CD4-positive, alpha-beta T cell treated with Interleukin-4 for 4 hours (primary cell): ENCODE results near the gene ATP13A2.
A peak's percentile ranks its signal among the peaks of the same experiment; 100 is the strongest.
"Not testable (repeated sequence)": the region's sequence is repeated elsewhere in the genome, so short reads cannot be mapped to it uniquely, and the experiment has no call there.

Experiments used
- DNase-seq: peaks from one replicate; pipeline ENCODE4 v3.0.0-alpha.2; 2020

The ATP13A2 gene

DNA sequence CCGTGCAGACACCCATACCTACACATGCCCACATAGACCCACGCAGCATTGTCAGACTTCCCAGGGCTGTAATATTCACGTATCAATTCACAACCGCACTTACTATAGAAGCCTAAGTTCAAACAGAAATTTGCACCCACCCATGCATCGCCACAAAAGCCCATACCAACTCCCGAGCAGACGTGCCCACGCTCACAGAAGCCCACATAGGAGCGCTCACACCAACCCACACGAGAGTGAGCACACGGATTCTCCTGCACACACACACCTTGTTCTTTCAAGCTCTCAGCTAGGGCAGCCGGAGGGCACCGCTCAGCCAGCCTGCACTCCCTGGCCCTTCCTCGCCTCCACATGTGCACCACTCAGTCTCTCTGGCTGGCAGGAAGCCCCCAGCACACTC is 35.9 kb downstream of the ATP13A2 start:
- no peak for DNase-seq

- DNase-seq = no peak
Measured at GRCh38 chr1:16975211-16975610, 36.5 kb downstream of the ATP13A2 start.

- no peak for DNase-seq
Measured at GRCh38 chr1:16973215-16973614, 38.5 kb downstream of the ATP13A2 start.

DNA sequence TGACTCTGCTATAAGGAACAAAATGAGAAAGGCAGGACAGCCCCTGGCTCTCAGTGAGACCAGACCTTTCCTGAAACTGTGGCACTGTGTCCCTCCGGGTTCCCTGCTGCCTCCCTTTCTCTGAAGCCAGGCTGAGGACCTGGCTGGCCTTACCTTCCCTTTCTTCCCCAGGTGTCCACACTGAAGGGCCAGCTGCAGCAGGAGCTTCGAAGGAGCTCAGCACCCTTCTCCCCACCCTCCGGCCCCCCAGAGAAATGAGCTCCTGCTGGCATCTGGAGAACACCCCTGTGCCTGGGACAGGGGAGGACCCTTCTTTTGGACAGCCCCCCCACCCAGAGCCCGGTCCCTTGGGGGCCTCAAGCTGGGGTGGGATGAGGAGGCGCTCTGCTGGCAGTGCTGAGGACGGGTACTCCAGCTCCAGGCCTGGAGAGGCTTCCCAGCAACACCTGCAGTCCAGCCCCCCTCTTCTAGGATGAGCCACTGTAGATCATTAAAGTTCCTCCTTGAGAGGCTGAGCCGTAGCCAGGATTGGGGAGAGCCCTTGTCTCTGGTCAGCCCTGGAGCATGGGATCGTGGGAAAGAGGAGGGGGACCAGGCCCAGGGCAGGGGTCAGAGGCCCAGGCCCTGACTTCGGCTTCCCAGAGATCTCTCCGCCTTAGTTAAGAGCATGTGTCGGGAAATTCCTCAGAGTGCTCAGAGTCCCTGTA is 39.4 kb downstream of the ATP13A2 start:
- DNase-seq = no peak

GRCh38 chr1:16971341-16972188 is 40.2 kb downstream of the ATP13A2 start:
- no peak for DNase-seq

- no peak for DNase-seq
Measured at GRCh38 chr1:16970132-16970910, 41.4 kb downstream of the ATP13A2 start.

DNA sequence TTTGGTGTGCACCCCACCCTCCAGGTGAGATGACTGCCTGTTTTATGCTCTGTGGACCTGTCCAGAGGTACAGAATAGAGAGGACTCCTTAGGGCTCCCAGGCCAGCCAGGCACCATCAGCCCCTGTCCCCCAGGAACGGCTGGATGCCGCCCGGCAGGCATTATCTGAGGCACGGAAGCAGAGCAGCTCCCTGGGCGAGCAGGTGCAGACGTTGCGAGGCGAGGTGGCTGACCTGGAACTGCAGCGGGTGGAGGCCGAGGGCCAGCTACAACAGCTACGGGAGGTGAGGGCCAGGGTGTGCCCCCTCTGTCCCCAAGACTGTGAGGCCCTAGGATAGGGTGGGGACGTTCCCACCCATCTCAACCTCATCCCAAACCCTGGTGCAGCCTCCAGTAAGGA is 42.1 kb downstream of the ATP13A2 start:
- DNase-seq = no peak

GRCh38 chr1:16969057-16969611 is 42.6 kb downstream of the ATP13A2 start:
- no peak for DNase-seq

GRCh38 chr1:16968372-16968771 is 43.4 kb downstream of the ATP13A2 start:
- DNase-seq = no peak

- no peak for DNase-seq
Measured at GRCh38 chr1:16967962-16968361, 43.8 kb downstream of the ATP13A2 start.

DNA sequence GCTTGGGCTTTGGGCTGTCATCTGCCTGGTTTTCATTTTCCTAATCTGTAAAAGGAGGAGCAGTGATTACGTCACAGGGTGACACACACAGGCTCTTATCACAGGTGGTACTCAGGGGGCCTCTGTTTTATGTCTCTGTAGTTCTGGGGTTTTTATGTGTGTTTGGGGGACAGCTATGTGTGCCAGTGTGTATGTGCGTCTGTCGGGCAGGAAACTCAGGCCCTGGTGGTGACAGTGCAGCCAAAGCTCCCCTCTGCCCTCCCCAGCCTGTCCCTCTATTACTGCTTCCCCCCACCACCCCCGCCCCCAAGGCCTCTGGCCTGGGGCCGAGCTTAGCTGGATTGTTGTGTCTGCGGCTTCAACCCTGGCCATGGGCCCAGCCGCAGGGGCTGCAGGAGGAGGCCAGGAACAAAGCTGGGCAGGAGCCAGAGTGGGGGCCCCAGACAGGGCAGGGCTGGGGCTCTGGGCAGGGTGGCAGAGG is 44.6 kb downstream of the ATP13A2 start:
- DNase-seq = no peak

GRCh38 chr1:16966282-16966681 is 45.4 kb downstream of the ATP13A2 start:
- DNase-seq = no peak

DNA sequence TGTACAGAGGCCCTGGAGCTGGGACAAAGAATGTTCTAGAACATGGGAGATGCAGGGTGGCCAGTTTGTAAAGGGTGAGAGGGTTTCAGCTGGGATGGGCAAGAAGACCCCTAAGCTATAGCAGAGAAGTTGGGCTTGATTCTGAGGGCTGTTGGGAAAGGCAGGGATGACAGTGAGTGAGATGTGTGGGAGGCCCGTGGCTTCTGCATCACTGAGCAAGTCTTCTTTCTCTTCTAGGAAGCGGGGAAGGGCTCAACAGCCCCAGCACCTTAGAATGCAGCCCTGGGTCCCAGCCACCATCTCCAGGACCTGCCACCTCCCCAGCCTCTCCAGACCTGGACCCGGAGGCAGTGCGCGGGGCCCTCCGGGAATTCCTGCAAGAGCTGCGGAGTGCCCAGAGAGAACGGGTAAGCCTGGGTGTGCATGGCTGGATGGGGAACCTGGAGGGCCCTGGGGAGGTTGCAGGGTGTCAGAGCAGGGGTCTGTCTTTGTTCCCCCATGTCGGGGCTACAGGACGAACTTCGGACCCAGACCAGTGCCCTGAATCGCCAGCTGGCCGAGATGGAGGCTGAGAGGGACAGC is 46.2 kb downstream of the ATP13A2 start:
- DNase-seq = no peak

DNA sequence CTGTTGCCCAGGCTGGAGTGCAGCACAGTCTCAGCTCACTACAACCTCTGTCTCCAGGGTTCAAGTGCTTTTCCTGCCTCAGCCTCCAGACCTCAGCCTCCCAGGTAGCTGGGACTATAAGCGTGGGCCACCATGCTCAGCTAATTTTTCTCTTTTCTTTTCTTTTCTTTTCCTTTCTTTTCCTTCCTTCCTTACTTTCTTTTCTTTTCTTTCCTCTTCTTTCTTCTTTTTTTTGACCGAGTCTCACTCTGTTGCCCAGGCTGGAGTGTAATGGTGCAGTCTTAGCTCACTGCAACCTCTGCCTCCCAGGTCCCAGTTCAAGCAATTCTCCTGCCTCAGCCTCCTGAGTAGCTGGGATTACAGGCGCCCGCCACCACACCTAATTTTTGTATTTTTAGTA is 47.6 kb downstream of the ATP13A2 start:
- not testable (repeated sequence) for DNase-seq

- DNase-seq = no peak
Measured at GRCh38 chr1:16961297-16962133, 50.2 kb downstream of the ATP13A2 start.

- DNase-seq = peak; percentile 77
Measured at GRCh38 chr1:16960560-16961296, 51.0 kb downstream of the ATP13A2 start.

- no peak for DNase-seq
Measured at GRCh38 chr1:16958475-16958874, 53.3 kb downstream of the ATP13A2 start.

GRCh38 chr1:16957731-16958130 is 54.0 kb downstream of the ATP13A2 start:
- no peak for DNase-seq

GRCh38 chr1:16956775-16957174 is 55.0 kb downstream of the ATP13A2 start:
- DNase-seq = no peak

GRCh38 chr1:16955186-16955585 is 56.5 kb downstream of the ATP13A2 start:
- no peak for DNase-seq

GRCh38 chr1:16954579-16954978 is 57.1 kb downstream of the ATP13A2 start:
- DNase-seq = no peak
